Measurements from ENCODE around the gene PTPRU. TPM values are rescaled to one million over a fixed set of nuclear protein-coding genes. Genes with fewer than 3 reads are reported as not detected.

PTPRU gene
- total RNA-seq, 4 donors from 2014 or later: 12.3 to 19.9 (median 15.9) TPM

DNA sequence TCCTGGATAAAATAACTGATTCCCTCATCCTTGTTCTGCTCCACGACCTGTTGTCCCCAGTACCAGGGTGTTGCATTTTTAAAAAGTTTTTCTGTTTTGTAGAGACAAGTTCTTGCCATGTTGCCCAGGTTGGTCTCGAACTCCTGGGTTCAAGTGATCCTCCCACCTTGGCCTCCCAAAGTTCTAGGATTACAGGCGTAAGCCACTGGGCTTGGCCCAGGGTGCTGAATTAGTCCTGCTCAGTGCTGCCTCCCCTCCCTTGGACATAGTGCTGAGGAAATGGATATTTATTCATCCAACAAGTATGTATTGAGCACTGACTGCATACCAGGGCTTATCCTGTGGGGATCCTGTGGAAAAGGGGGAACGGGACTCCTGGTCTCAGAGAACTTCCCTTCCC lies 126.4 kb downstream of the PTPRU start:
- ATAC-seq (ENCODE audit: low FRiP score) (no peak), DNase-seq (ENCODE audit: low spot score) (no peak)
- TF ChIP-seq, protein P1, sequence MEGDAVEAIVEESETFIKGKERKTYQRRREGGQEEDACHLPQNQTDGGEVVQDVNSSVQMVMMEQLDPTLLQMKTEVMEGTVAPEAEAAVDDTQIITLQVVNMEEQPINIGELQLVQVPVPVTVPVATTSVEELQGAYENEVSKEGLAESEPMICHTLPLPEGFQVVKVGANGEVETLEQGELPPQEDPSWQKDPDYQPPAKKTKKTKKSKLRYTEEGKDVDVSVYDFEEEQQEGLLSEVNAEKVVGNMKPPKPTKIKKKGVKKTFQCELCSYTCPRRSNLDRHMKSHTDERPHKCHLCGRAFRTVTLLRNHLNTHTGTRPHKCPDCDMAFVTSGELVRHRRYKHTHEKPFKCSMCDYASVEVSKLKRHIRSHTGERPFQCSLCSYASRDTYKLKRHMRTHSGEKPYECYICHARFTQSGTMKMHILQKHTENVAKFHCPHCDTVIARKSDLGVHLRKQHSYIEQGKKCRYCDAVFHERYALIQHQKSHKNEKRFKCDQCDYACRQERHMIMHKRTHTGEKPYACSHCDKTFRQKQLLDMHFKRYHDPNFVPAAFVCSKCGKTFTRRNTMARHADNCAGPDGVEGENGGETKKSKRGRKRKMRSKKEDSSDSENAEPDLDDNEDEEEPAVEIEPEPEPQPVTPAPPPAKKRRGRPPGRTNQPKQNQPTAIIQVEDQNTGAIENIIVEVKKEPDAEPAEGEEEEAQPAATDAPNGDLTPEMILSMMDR (IDR thresholded peaks at IDR 0.05): no peak

DNA sequence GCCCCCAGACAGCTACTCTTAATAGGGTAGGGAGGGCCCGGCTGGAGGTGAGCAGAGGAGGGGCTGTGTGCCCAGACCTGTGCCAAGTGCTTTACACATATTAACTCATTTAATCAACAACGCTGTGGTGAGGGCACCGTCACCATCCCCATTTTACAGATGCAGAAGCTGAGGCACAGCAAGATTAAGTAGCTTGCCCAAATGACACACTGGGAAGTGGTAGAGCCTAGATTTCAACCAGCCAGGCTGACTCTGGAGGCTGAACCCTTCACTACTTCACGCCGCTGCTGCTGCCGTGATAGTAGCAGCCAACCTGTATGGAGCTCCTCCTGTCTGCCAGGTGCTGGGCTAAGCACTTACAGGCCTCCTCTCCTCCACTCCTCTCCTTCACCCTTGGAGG lies 127.2 kb downstream of the PTPRU start:
- no peak for ATAC-seq (ENCODE audit: low FRiP score)
- TF ChIP-seq, protein P1 (IDR thresholded peaks at IDR 0.05): no peak
- no peak for DNase-seq (ENCODE audit: low spot score)

DNA sequence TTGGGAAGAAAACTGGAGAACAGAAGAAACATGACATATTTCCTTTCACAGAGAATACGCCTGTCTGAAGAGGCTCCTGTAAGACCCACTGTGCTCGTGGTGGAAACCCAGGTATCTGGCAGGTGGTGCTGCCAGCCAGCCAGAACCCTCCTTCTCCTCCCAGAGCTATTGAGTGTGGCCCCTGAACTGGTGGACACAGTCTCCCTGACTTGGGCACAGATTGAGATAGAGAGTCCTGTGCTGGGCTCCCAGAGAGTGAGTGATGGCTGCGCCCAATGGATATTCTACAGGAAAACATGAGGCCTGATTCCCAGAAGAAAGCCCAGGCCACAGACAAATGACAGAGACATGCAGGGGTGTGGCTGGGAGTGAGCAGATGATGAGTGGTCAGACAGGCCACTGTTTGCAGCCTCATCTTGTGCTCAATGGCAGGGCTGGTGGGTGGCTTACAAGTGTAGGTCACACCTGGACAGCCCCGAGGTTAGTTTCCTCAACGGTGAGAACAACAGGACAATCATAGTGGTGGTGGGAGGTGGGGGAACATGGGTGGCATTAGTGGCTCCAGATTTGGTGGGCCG lies 127.9 kb downstream of the PTPRU start:
- TF ChIP-seq, protein P1 (IDR thresholded peaks at IDR 0.05): no peak
- ATAC-seq (ENCODE audit: low FRiP score) (no peak), DNase-seq (ENCODE audit: low spot score) (no peak)

DNA sequence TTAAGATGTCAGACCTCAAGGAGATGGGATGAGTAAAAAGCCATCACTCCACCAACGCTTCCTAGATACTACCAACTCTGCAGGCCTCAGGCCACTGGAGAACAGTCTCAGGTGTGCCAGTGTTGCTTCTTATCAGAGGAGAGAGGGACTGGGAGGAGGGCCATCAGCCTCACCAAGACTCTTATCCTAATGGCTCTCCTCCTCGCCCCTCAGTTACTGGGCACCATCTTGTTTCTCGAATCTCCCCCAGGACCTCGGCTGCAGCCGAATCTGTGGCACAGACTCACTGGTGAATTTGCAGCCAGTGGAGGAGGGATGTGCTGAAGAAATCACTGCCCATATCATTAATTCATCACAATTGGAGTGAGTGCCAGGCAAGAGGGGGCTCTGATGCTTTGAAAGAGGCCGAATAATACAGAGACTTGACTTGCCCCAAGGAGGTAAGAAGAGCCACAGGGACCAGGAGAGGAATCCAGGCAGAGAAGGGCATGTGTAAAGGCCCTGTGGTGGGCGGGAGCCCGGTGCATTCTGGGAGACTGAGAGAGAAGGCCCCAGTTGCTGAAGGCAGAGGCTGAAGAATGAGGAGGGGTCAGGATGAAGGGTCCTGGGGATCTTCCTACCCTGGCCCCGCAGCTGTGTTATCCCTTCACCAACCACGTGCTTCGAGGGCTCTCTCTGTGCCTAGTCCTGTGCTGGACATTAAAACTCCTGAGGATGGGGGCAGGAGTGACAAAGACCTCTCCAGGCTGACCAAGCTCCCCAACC lies 129.8 kb downstream of the PTPRU start:
- DNase-seq (ENCODE audit: low spot score): no peak
- no peak for ATAC-seq (ENCODE audit: low FRiP score)
- TF ChIP-seq, protein P1 (IDR thresholded peaks at IDR 0.05): no peak

DNA sequence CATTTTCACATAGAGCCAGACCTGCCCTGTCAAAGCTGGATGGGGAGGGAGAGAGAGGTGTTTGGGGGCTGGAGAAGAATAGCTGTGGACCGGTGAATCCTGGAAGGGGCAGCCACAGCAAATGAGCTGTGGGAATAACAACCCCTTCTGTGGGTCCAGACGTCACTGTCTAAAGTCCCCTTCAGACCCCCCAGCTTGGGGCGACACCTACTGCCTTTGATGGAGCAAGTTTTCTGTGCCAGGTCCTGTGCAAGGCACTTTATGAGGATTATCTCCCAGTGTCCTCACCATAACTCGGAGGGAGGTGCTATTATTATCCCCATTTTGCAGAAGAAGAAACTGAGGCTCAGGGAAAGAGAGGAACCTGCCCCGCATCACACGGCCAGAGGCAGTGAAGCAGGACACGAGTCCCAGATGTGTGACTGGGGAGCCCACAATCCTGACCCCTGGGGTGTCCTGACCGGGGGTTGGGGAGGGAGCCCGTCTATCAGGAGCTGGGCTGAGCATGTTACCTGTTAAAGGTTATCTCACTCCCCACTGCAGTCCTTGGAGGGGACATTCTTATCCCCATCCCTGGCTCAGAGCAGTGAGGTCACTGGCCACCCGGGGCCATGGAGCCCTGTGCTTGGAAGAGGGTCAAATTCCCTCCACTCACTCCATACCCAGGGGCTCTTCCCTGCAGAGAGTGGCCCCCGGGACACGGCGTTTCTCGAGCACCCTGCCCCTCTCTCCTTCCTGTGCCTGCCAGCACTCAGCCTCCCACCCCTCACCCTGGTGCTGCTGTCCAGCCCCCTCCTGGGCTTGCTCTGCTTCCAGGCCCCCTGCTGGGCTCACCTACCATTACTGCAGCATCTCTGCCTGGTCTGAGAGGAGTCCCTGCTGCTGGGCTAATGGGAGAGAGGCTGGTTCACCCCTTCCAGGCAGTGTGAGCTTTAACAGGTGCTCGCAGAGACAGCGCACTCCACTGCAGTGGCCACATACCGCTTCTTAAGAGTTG lies 132.9 kb downstream of the PTPRU start:
- ATAC-seq (ENCODE audit: low FRiP score) (no peak), DNase-seq (ENCODE audit: low spot score) (no peak)
- TF ChIP-seq, protein P1 (IDR thresholded peaks at IDR 0.05): no peak

DNA sequence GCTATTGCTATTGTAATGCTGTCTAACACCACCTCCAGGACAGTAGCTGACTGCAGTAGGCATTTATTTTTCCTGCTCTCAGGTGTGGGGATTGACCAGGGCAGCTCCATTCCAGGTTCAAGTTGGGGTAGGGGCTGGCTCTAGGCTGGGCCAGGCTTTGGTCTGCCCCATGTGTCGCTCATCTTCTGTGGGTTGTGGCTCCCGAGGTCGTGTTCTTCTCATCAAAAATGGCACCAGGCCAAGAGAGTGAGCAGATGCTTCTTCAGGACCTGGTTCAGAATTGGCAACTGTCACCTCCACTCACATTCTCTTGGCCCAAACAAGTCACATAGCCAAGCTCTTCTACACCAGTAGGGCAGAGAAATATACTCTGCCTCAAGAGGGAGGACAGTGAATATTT lies 133.7 kb downstream of the PTPRU start:
- TF ChIP-seq, protein P1 (IDR thresholded peaks at IDR 0.05): no peak
- ATAC-seq (ENCODE audit: low FRiP score) (no peak), DNase-seq (ENCODE audit: low spot score) (no peak)
